GM23338 (cell line): ENCODE data around the gene BMS1. TPM values are rescaled to one million over a fixed set of nuclear protein-coding genes. Genes with fewer than 3 reads are reported as not detected.

Source experiments
- ATAC-seq: fragments of 200-7000 bp; cut with Tn5 transposase; 3 replicates; pipeline ENCODE4 v1.9.1; 2020
- DNase-seq: peaks from one replicate; pipeline ENCODE4 v3.0.0-alpha.2; 2015; ENCODE audit warnings: low spot score
- H2AFZ ChIP-seq: fragments of 200-600 bp; sonication (generic); 2 replicates; pipeline ENCODE4 v1.8.0; 2016; ENCODE audit warnings: antibody characterized with exemption, mild to moderate bottlenecking, moderate library complexity
- H3F3A ChIP-seq: fragments of 200-600 bp; sonication (generic); replicated peaks from 2 replicates; pipeline ENCODE4 v1.8.0; 2017; ENCODE audit warnings: antibody characterized with exemption, mixed run types, low read depth
- H3K27ac ChIP-seq: fragments of 200-600 bp; sonication (generic); 2 replicates; pipeline ENCODE4 v1.6.1; 2016; ENCODE audit warnings: low read depth
- H3K27me3 ChIP-seq: fragments of 200-600 bp; sonication (generic); 2 replicates; pipeline ENCODE4 v1.8.0; 2016; ENCODE audit warnings: mild to moderate bottlenecking, mixed run types, moderate library complexity; ENCODE audit not compliant: insufficient read depth
- H3K36me3 ChIP-seq: fragments of 200-600 bp; sonication (generic); 2 replicates; pipeline ENCODE4 v1.8.0; 2016; ENCODE audit warnings: mild to moderate bottlenecking; ENCODE audit not compliant: insufficient read depth
- H3K4me1 ChIP-seq: fragments of 200-600 bp; sonication (generic); 2 replicates; pipeline ENCODE4 v1.8.0; 2016; ENCODE audit warnings: mild to moderate bottlenecking, moderate library complexity; ENCODE audit not compliant: insufficient read depth
- H3K4me2 ChIP-seq: fragments of 200-600 bp; sonication (generic); 2 replicates; pipeline ENCODE4 v1.7.1; 2017; ENCODE audit warnings: mixed run types
- H3K4me3 ChIP-seq: fragments of 200-600 bp; sonication (generic); 2 replicates; pipeline ENCODE4 v1.6.1; 2016; ENCODE audit warnings: mixed run types
- H3K79me2 ChIP-seq: fragments of 200-600 bp; sonication (generic); replicated peaks from 2 replicates; pipeline ENCODE4 v1.8.0; 2017; ENCODE audit warnings: mild to moderate bottlenecking; ENCODE audit not compliant: insufficient read depth
- H3K9me2 ChIP-seq: fragments of 200-600 bp; sonication (generic); 2 replicates; pipeline ENCODE4 v1.8.0; 2017; ENCODE audit not compliant: insufficient read depth
- H4K20me1 ChIP-seq: fragments of 200-600 bp; sonication (generic); replicated peaks from 2 replicates; pipeline ENCODE4 v1.8.0; 2017; ENCODE audit warnings: mild to moderate bottlenecking; ENCODE audit not compliant: insufficient read depth
- H3K27ac Mint-ChIP-seq: 2 replicates; pipeline ENCODE4 v1.8.0; 2020; ENCODE audit warnings: inconsistent platforms, mild to moderate bottlenecking, moderate library complexity, mixed read lengths
- H3K27me3 Mint-ChIP-seq: 3 replicates; pipeline ENCODE4 v1.8.0; 2022; ENCODE audit warnings: low read depth, mild to moderate bottlenecking, moderate library complexity, mixed read lengths, inconsistent platforms; ENCODE audit not compliant: insufficient read depth, poor library complexity
- H3K36me3 Mint-ChIP-seq: 3 replicates; pipeline ENCODE4 v1.8.0; 2021; ENCODE audit warnings: low read depth, mild to moderate bottlenecking, inconsistent platforms, moderate library complexity, mixed read lengths
- H3K4me1 Mint-ChIP-seq: 3 replicates; pipeline ENCODE4 v1.8.0; 2020; ENCODE audit warnings: mild to moderate bottlenecking, inconsistent platforms, mixed read lengths
- H3K4me3 Mint-ChIP-seq: 3 replicates; pipeline ENCODE4 v1.8.0; 2021; ENCODE audit warnings: moderate library complexity, mild to moderate bottlenecking, inconsistent platforms, mixed read lengths
- H3K9me3 Mint-ChIP-seq: 3 replicates; pipeline ENCODE4 v1.8.0; 2020; ENCODE audit warnings: moderate library complexity, mild to moderate bottlenecking, inconsistent platforms, mixed read lengths
- CREB1 ChIP-seq: fragments of 250-450 bp; sonication (Bioruptor Pico); IDR thresholded peaks from 2 replicates; pipeline ENCODE4 v1.5.0; 2020; ENCODE audit warnings: low read depth, mild to moderate bottlenecking, moderate library complexity
- EZH2phosphoT487 ChIP-seq: fragments of 200-600 bp; sonication (generic); IDR thresholded peaks from one replicate; pipeline ENCODE4 v1.8.1; 2018; ENCODE audit warnings: antibody characterized with exemption; ENCODE audit not compliant: unreplicated experiment
- JUNB ChIP-seq: IDR thresholded peaks from one replicate; pipeline ENCODE4 v1.6.1; 2016; ENCODE audit warnings: antibody characterized with exemption; ENCODE audit not compliant: unreplicated experiment
- ZNF114 ChIP-seq: fragments of 250-450 bp; sonication (Bioruptor Pico); IDR thresholded peaks from 2 replicates; pipeline ENCODE4 v1.5.0; 2020; ENCODE audit warnings: mild to moderate bottlenecking, moderate library complexity
- polyA plus RNA-seq: library from polyadenylated mRNA; unstranded; fragments of >200 nt; fragmentation: Nextera tagmentation; extraction: Ambion mirVana; gene quantifications from 2 replicates; pipeline ENCODE4 v1.2.1, GENCODE V29; 2016
- total RNA-seq: library from RNA; depleted of rRNA; stranded (reverse); fragments of >200 nt; shearing (Covaris generic); gene quantifications from 2 replicates; pipeline ENCODE4 v1.2.3, GENCODE V29; 2014
- TF ChIP-seq, protein P1 (sequence below): fragments of 250-450 bp; sonication (Bioruptor Pico); IDR thresholded peaks from 2 replicates; pipeline ENCODE4 v1.5.0; 2020; ENCODE audit warnings: mild to moderate bottlenecking, moderate library complexity
- TF ChIP-seq, protein P2 (sequence below), 2 experiments: fragments of 200-600 bp in 1 of 2; sonication (generic) in 1 of 2; conservative IDR thresholded peaks; 2 replicates each; pipeline versions ENCODE4 v1.5.1 to v1.6.1; 2016 to 2017; ENCODE audit warnings: antibody characterized with exemption in 2 of 2, low read depth in 2 of 2, mild to moderate bottlenecking in 2 of 2, moderate library complexity in 1 of 2

The BMS1 gene
- total and polyA plus RNA-seq, 2 experiments from 2014 or later: 26.4 to 37.7 TPM

DNA sequence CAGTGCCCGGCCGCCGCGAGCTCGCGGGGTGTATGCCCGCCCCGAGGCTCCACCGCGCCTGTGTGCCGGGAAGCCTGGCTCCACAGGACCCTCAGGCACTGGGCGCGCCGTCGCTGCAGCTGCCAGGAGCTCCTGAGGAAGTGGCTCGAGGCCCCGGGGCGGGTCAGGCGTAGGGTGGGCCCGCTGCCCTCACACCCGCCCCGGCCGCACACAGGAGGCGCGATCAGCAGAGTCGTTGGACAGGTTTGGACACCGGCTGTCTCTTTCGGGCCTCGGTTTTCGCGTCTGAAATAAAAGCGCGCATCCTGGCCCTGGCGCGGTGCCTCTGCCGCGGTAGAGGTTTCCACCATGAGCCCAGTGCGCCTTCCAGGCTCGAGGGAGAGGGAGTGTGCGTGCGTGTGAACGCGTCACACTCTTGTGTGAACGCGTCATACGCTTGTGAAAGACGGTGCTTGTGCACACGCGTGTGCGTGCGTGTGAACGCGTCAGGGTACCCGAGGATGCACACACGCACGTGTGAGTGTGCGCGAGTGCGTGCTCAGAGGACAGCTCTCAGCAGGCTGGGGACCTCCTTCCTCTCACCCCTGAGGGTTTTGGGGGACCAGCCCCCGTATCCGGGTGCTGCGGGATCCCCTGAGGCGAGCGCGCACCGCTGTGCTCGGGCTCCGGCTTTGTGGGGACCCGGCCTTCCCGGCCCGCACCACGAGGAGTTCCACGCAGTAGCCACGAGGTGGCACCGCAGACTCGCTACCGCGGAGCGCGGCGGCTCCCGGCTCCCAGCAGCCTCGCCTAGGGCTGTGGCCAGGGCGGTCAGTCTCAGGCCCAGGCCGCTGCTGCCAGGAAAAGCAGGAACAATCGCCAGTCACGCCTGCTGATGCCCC lies 83.8 kb downstream of the BMS1 start:
- ATAC-seq (peak; percentile 100), DNase-seq (peak; percentile 85)
- peaks cover 20% of the 10 kb centered on the region for H3K27me3 Mint-ChIP-seq
- H3K4me3 ChIP-seq: peak overlapping the region; percentile 52
- no peak overlapping the region for H3K27ac ChIP-seq
- H2AFZ ChIP-seq: peak overlapping the region; percentile 16; the same call in 1 of the 2 replicates
- TF ChIP-seq ZNF114 (CRISPR knock-in tag): no peak
- TF ChIP-seq, protein P1, sequence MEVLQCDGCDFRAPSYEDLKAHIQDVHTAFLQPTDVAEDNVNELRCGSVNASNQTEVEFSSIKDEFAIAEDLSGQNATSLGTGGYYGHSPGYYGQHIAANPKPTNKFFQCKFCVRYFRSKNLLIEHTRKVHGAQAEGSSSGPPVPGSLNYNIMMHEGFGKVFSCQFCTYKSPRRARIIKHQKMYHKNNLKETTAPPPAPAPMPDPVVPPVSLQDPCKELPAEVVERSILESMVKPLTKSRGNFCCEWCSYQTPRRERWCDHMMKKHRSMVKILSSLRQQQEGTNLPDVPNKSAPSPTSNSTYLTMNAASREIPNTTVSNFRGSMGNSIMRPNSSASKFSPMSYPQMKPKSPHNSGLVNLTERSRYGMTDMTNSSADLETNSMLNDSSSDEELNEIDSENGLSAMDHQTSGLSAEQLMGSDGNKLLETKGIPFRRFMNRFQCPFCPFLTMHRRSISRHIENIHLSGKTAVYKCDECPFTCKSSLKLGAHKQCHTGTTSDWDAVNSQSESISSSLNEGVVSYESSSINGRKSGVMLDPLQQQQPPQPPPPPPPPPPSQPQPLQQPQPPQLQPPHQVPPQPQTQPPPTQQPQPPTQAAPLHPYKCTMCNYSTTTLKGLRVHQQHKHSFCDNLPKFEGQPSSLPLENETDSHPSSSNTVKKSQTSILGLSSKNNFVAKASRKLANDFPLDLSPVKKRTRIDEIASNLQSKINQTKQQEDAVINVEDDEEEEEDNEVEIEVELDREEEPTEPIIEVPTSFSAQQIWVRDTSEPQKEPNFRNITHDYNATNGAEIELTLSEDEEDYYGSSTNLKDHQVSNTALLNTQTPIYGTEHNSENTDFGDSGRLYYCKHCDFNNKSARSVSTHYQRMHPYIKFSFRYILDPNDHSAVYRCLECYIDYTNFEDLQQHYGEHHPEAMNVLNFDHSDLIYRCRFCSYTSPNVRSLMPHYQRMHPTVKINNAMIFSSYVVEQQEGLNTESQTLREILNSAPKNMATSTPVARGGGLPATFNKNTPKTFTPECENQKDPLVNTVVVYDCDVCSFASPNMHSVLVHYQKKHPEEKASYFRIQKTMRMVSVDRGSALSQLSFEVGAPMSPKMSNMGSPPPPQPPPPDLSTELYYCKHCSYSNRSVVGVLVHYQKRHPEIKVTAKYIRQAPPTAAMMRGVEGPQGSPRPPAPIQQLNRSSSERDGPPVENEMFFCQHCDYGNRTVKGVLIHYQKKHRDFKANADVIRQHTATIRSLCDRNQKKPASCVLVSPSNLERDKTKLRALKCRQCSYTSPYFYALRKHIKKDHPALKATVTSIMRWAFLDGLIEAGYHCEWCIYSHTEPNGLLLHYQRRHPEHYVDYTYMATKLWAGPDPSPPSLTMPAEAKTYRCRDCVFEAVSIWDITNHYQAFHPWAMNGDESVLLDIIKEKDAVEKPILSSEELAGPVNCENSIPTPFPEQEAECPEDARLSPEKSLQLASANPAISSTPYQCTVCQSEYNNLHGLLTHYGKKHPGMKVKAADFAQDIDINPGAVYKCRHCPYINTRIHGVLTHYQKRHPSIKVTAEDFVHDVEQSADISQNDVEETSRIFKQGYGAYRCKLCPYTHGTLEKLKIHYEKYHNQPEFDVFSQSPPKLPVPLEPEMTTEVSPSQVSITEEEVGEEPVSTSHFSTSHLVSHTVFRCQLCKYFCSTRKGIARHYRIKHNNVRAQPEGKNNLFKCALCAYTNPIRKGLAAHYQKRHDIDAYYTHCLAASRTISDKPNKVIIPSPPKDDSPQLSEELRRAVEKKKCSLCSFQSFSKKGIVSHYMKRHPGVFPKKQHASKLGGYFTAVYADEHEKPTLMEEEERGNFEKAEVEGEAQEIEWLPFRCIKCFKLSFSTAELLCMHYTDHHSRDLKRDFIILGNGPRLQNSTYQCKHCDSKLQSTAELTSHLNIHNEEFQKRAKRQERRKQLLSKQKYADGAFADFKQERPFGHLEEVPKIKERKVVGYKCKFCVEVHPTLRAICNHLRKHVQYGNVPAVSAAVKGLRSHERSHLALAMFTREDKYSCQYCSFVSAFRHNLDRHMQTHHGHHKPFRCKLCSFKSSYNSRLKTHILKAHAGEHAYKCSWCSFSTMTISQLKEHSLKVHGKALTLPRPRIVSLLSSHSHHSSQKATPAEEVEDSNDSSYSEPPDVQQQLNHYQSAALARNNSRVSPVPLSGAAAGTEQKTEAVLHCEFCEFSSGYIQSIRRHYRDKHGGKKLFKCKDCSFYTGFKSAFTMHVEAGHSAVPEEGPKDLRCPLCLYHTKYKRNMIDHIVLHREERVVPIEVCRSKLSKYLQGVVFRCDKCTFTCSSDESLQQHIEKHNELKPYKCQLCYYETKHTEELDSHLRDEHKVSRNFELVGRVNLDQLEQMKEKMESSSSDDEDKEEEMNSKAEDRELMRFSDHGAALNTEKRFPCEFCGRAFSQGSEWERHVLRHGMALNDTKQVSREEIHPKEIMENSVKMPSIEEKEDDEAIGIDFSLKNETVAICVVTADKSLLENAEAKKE (CRISPR knock-in tag): no peak
- no peak for TF ChIP-seq EZH2phosphoT487
- TF ChIP-seq, protein P2, sequence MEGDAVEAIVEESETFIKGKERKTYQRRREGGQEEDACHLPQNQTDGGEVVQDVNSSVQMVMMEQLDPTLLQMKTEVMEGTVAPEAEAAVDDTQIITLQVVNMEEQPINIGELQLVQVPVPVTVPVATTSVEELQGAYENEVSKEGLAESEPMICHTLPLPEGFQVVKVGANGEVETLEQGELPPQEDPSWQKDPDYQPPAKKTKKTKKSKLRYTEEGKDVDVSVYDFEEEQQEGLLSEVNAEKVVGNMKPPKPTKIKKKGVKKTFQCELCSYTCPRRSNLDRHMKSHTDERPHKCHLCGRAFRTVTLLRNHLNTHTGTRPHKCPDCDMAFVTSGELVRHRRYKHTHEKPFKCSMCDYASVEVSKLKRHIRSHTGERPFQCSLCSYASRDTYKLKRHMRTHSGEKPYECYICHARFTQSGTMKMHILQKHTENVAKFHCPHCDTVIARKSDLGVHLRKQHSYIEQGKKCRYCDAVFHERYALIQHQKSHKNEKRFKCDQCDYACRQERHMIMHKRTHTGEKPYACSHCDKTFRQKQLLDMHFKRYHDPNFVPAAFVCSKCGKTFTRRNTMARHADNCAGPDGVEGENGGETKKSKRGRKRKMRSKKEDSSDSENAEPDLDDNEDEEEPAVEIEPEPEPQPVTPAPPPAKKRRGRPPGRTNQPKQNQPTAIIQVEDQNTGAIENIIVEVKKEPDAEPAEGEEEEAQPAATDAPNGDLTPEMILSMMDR (conservative IDR thresholded peaks at IDR 0.05; ENCODE audit: low read depth in 2 of 2): peak; percentile 11 to 71; a peak in 2 of 4 replicates
- no peak for TF ChIP-seq JUNB
- 0 out of 2 replicates have a peak, but pooled peaks have one; percentile 29 for TF ChIP-seq CREB1
- no peaks in the 10 kb centered on the region for H4K20me1 ChIP-seq
- H3K27ac Mint-ChIP-seq: no peak overlapping the region
- H3F3A ChIP-seq: no peaks in the 10 kb centered on the region
- peaks cover 18% of the 10 kb centered on the region for H3K27me3 ChIP-seq
- peaks cover 2% of the 10 kb centered on the region; the same call in 2 of the 3 replicates for H3K9me3 Mint-ChIP-seq
- no peaks in the 10 kb centered on the region for H3K36me3 ChIP-seq
- no peaks in the 10 kb centered on the region for H3K9me2 ChIP-seq
- H3K4me1 ChIP-seq: peaks cover 4% of the 10 kb centered on the region; the same call in 1 of the 2 replicates
- no peaks in the 10 kb centered on the region; the same call in 2 of the 3 replicates for H3K36me3 Mint-ChIP-seq
- H3K4me1 Mint-ChIP-seq: peaks cover 22% of the 10 kb centered on the region
- H3K79me2 ChIP-seq: no peaks in the 10 kb centered on the region
- peak overlapping the region; percentile 67 for H3K4me3 Mint-ChIP-seq
- peak overlapping the region; percentile 76 for H3K4me2 ChIP-seq
